ENCODE data around the gene CFAP210. TPM values are rescaled to one million over a fixed set of nuclear protein-coding genes. Genes with fewer than 3 reads are reported as not detected.

CFAP210 gene
- total RNA-seq, 1 experiment from 2014 or later, result not detected

GRCh38 chr2:169599568-169599967 is 94.6 kb downstream of the CFAP210 start:
- intact Hi-C loops (cut with micrococcal nuclease), result no loop called here
- ChIA-PET POLR2A (no interaction called here), RAD21 (ENCODE audit: low non-redundant PET in 1 of 2, low total read pairs in 2 of 2, uncharacterized antibody in 2 of 2, unreplicated experiment in 2 of 2) (no interaction called here), CTCF (no interaction called here)
- ATAC-seq (no peak), DNase-seq (ENCODE audit: low read depth, low spot score) (no peak)
- Histone ChIP-seq H3K4me1 (ENCODE audit: control insufficient read depth in 1 of 2, insufficient read depth in 2 of 2, low read length in 2 of 2) (no peaks in the 10 kb centered on the region), H3K9me2 (ENCODE audit: insufficient read depth) (no peaks in the 10 kb centered on the region), H2AFZ (ENCODE audit: low read depth, low read length, poor library complexity, severe bottlenecking) (no peak overlapping the region), H3K4me3 (replicated peaks in 1 of 2; ENCODE audit: low read depth in 1 of 2, low read length in 2 of 2) (no peak overlapping the region), H3K9me3 (ENCODE audit: control insufficient read depth in 1 of 2, insufficient read depth in 1 of 2, low read depth in 1 of 2, low read length in 2 of 2) (no peaks in the 10 kb centered on the region), H3K4me2 (ENCODE audit: low read length) (no peak overlapping the region), H4K20me1 (ENCODE audit: insufficient read depth) (peaks cover 18% of the 10 kb centered on the region; the same call in 1 of the 2 replicates), H3K27me3 (ENCODE audit: insufficient read depth, low read length) (no peaks in the 10 kb centered on the region), H3K27ac (ENCODE audit: low read depth, low read length) (no peak overlapping the region), H3K79me2 (ENCODE audit: insufficient read depth, low read length) (peaks cover 100% of the 10 kb centered on the region), H3K36me3 (ENCODE audit: control insufficient read depth in 1 of 2, insufficient read depth in 2 of 2, low read length in 2 of 2) (no peaks in the 10 kb centered on the region), H3K9ac (ENCODE audit: low read length) (no peak overlapping the region)
- BruUV-seq (replicated peaks), result no TSS peak
- no peak for TF ChIP-seq FOSL1 (IDR thresholded peaks at IDR 0.05; ENCODE audit: low read depth)

- Histone ChIP-seq H3K27me3 (ENCODE audit: insufficient read depth, low read length) (no peaks in the 10 kb centered on the region), H3K9ac (ENCODE audit: low read length) (no peak overlapping the region), H3K27ac (ENCODE audit: low read depth, low read length) (no peak overlapping the region), H2AFZ (ENCODE audit: low read depth, low read length, poor library complexity, severe bottlenecking) (no peak overlapping the region), H3K4me1 (ENCODE audit: control insufficient read depth in 1 of 2, insufficient read depth in 2 of 2, low read length in 2 of 2) (no peaks in the 10 kb centered on the region), H3K4me2 (ENCODE audit: low read length) (no peak overlapping the region), H4K20me1 (ENCODE audit: insufficient read depth) (peaks cover 23% of the 10 kb centered on the region; the same call in 1 of the 2 replicates), H3K36me3 (ENCODE audit: control insufficient read depth in 1 of 2, insufficient read depth in 2 of 2, low read length in 2 of 2) (no peaks in the 10 kb centered on the region), H3K9me2 (ENCODE audit: insufficient read depth) (no peaks in the 10 kb centered on the region), H3K4me3 (replicated peaks in 1 of 2; ENCODE audit: low read depth in 1 of 2, low read length in 2 of 2) (no peak overlapping the region), H3K79me2 (ENCODE audit: insufficient read depth, low read length) (peaks cover 100% of the 10 kb centered on the region), H3K9me3 (ENCODE audit: control insufficient read depth in 1 of 2, insufficient read depth in 1 of 2, low read depth in 1 of 2, low read length in 2 of 2) (no peaks in the 10 kb centered on the region)
- POLR2A ChIA-PET, result no interaction called here
- RAD21 ChIA-PET (ENCODE audit: low non-redundant PET in 1 of 2, low total read pairs in 2 of 2, uncharacterized antibody in 2 of 2, unreplicated experiment in 2 of 2), result no interaction called here
- CTCF ChIA-PET, result no interaction called here
- intact Hi-C loops (cut with micrococcal nuclease), result no loop called here
- no TSS peak for BruUV-seq (replicated peaks)
- no peak for ATAC-seq
- no peak for DNase-seq (ENCODE audit: low read depth, low spot score)
- no peak for TF ChIP-seq MAX (IDR thresholded peaks at IDR 0.05)
- TF ChIP-seq CEBPB (IDR thresholded peaks at IDR 0.05; ENCODE audit: low read depth), result no peak
- TF ChIP-seq ELF1 (IDR thresholded peaks at IDR 0.05; ENCODE audit: borderline replicate concordance, low read depth), result no peak
- TF ChIP-seq SIN3A (IDR thresholded peaks at IDR 0.05; ENCODE audit: low read depth), result no peak
- no peak for TF ChIP-seq CBX3 (IDR thresholded peaks at IDR 0.05; ENCODE audit: low read depth)
- no peak for TF ChIP-seq EGR1 (IDR thresholded peaks at IDR 0.05; ENCODE audit: low read depth)
- no peak for TF ChIP-seq SRF (IDR thresholded peaks at IDR 0.05; ENCODE audit: low read depth)
- no peak for TF ChIP-seq EZH2phosphoT487 (IDR thresholded peaks at IDR 0.05; ENCODE audit: borderline replicate concordance)
- no peak for TF ChIP-seq ZNF274 (IDR thresholded peaks at IDR 0.05; ENCODE audit: low read depth, low read length)
- TF ChIP-seq POLR2AphosphoS5 (IDR thresholded peaks at IDR 0.05; ENCODE audit: low read depth, low read length), result no peak
- TF ChIP-seq REST (IDR thresholded peaks at IDR 0.05; ENCODE audit: low read depth), result no peak
- TF ChIP-seq RAD21 (IDR thresholded peaks at IDR 0.05; ENCODE audit: low read depth), result no peak
- no peak for TF ChIP-seq TCF7L2 (IDR thresholded peaks at IDR 0.05; ENCODE audit: borderline replicate concordance, extremely low read depth, insufficient read depth, insufficient read length)
- TF ChIP-seq POLR2A (IDR thresholded peaks at IDR 0.05; ENCODE audit: borderline replicate concordance, extremely low read depth, insufficient read depth, insufficient read length), result no peak
- no peak for TF ChIP-seq EZH2 (IDR thresholded peaks at IDR 0.05)
- TF ChIP-seq SP1 (IDR thresholded peaks at IDR 0.05; ENCODE audit: low read depth), result no peak
Observed at GRCh38 chr2:169598982-169599381, 95.2 kb downstream of the CFAP210 start.

All from HCT116 (cell line).